K562 (cell line): ENCODE results near the gene DCTD. TPM values are rescaled to one million over a fixed set of nuclear protein-coding genes. Genes with fewer than 3 reads are reported as not detected.

Experiments used
- C11orf30 ChIP-seq: fragments of 450-650 bp; IDR thresholded peaks from 2 replicates; pipeline ENCODE4 v1.6.1; 2016; ENCODE audit warnings: low read depth, mild to moderate bottlenecking
- CBX8 ChIP-seq: fragments of 200-600 bp; sonication (generic); IDR thresholded peaks from 2 replicates; pipeline ENCODE4 v1.6.1; 2012; ENCODE audit warnings: borderline replicate concordance, mixed run types, low read depth, mild to moderate bottlenecking, moderate library complexity, mixed read lengths, low read length, control low read depth, inconsistent platforms; ENCODE audit not compliant: poor library complexity, severe bottlenecking; ENCODE audit errors: extremely low read depth
- CREBBP ChIP-seq: IDR thresholded peaks from one replicate; pipeline ENCODE4 v1.6.1; 2012; ENCODE audit warnings: low read depth, mild to moderate bottlenecking, control low read depth, inconsistent platforms, low read length
- FUS ChIP-seq: fragments of 200-400 bp; formaldehyde crosslinking; optimal IDR thresholded peaks from 2 replicates; pipeline ENCODE3; 2017; ENCODE audit warnings: low read depth, low read length
- JUN ChIP-seq, 2 experiments: sonication (generic) in 1 of 2; formaldehyde crosslinking in 1 of 2; IDR thresholded peaks; 2 replicates each; pipeline versions ENCODE4 v1.6.1 to v1.8.0; 2012 to 2022; ENCODE audit warnings: borderline replicate concordance in 2 of 2, mild to moderate bottlenecking in 2 of 2, improper control_type of control experiment in 1 of 2, low read depth in 1 of 2, low read length in 1 of 2, missing genetic modification reagents in 1 of 2
- MCM2 ChIP-seq: fragments of 450-650 bp; IDR thresholded peaks from 2 replicates; pipeline ENCODE4 v1.6.1; 2017; ENCODE audit warnings: low read depth, mild to moderate bottlenecking
- ZNF232 ChIP-seq: sonication (generic); formaldehyde crosslinking; IDR thresholded peaks from 2 replicates; pipeline ENCODE4 v1.8.0; 2022; ENCODE audit warnings: mild to moderate bottlenecking, missing genetic modification reagents
- ZNF507 ChIP-seq: conservative IDR thresholded peaks from 2 replicates; pipeline ENCODE4 v1.6.1; 2017; ENCODE audit warnings: missing genetic modification characterization, missing compliant biosample characterization
- polyA plus RNA-seq, 8 experiments: library from polyadenylated mRNA; depleted of rRNA in 4 of 8; stranded (reverse) in 5 of 8; unstranded in 3 of 8; fragments of >200 nt; fragmentation: Nextera tagmentation in 2 of 8; fragmentation: Illumina TruSeq in 1 of 8; extraction: Ambion mirVana in 2 of 8; extraction: Trizol in 1 of 8; gene quantifications; 2 replicates each; pipeline versions ENCODE4 v1.2.1 to v1.2.3, GENCODE V29; 2011 to 2014; ENCODE audit warnings: inconsistent platforms in 1 of 8, missing spikeins in 1 of 8
- total RNA-seq, 7 experiments: library from RNA; depleted of rRNA in 6 of 7; stranded (reverse); fragments of >200 nt in 6 of 7; fragmentation: Illumina TruSeq in 2 of 7; extraction: Trizol in 2 of 7; gene quantifications; 2 replicates each; pipeline versions ENCODE4 v1.2.1 to v1.2.3, GENCODE V29; 2011 to 2021; ENCODE audit warnings: low replicate concordance in 1 of 7
- TF ChIP-seq, protein P1 (sequence below): fragments of 200-600 bp; sonication (generic); IDR thresholded peaks from one replicate; pipeline ENCODE4 v1.6.1; 2012; ENCODE audit warnings: mild to moderate bottlenecking, low read depth, low read length, inconsistent platforms
- TF ChIP-seq, protein P2 (sequence below): sonication (generic); formaldehyde crosslinking; IDR thresholded peaks from 2 replicates; pipeline ENCODE4 v1.8.1; 2023; ENCODE audit warnings: mild to moderate bottlenecking, missing genetic modification reagents
- TF ChIP-seq, protein P3 (sequence below): sonication (generic); formaldehyde crosslinking; IDR thresholded peaks from 2 replicates; pipeline ENCODE4 v1.9.0; 2022; ENCODE audit warnings: mild to moderate bottlenecking, missing genetic modification reagents
- TF ChIP-seq, protein P4 (sequence below): sonication (generic); formaldehyde crosslinking; IDR thresholded peaks from 2 replicates; pipeline ENCODE4 v1.8.1; 2023; ENCODE audit warnings: mild to moderate bottlenecking, missing genetic modification reagents

Gene DCTD
- total and polyA plus RNA-seq, 9 of the 15 experiments (the other 6 are each of a cell fraction or from before 2014, with no cell fraction given): 38.7 to 114 (median 76.5) TPM

DNA sequence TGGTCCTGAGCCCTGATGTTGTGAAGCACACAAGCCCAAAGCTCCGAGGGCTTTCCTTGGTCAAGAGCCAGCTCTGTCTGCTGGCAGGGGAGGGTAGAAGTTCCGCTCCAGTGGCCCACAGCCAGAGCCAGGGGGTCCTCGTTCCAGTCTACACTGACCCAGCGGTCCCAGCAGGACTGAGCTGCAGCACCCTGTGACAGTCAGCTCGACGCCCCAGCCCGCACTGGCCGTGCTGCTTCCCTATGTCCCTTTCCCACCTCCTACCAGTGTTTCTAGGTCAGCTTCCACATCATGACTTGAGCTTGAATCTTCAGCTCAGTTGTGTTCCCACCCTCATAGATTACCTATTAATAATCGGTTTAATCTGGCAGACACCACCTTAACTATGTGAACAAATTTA is 22.5 kb upstream of the DCTD start (continued):
- TF ChIP-seq, protein P1, sequence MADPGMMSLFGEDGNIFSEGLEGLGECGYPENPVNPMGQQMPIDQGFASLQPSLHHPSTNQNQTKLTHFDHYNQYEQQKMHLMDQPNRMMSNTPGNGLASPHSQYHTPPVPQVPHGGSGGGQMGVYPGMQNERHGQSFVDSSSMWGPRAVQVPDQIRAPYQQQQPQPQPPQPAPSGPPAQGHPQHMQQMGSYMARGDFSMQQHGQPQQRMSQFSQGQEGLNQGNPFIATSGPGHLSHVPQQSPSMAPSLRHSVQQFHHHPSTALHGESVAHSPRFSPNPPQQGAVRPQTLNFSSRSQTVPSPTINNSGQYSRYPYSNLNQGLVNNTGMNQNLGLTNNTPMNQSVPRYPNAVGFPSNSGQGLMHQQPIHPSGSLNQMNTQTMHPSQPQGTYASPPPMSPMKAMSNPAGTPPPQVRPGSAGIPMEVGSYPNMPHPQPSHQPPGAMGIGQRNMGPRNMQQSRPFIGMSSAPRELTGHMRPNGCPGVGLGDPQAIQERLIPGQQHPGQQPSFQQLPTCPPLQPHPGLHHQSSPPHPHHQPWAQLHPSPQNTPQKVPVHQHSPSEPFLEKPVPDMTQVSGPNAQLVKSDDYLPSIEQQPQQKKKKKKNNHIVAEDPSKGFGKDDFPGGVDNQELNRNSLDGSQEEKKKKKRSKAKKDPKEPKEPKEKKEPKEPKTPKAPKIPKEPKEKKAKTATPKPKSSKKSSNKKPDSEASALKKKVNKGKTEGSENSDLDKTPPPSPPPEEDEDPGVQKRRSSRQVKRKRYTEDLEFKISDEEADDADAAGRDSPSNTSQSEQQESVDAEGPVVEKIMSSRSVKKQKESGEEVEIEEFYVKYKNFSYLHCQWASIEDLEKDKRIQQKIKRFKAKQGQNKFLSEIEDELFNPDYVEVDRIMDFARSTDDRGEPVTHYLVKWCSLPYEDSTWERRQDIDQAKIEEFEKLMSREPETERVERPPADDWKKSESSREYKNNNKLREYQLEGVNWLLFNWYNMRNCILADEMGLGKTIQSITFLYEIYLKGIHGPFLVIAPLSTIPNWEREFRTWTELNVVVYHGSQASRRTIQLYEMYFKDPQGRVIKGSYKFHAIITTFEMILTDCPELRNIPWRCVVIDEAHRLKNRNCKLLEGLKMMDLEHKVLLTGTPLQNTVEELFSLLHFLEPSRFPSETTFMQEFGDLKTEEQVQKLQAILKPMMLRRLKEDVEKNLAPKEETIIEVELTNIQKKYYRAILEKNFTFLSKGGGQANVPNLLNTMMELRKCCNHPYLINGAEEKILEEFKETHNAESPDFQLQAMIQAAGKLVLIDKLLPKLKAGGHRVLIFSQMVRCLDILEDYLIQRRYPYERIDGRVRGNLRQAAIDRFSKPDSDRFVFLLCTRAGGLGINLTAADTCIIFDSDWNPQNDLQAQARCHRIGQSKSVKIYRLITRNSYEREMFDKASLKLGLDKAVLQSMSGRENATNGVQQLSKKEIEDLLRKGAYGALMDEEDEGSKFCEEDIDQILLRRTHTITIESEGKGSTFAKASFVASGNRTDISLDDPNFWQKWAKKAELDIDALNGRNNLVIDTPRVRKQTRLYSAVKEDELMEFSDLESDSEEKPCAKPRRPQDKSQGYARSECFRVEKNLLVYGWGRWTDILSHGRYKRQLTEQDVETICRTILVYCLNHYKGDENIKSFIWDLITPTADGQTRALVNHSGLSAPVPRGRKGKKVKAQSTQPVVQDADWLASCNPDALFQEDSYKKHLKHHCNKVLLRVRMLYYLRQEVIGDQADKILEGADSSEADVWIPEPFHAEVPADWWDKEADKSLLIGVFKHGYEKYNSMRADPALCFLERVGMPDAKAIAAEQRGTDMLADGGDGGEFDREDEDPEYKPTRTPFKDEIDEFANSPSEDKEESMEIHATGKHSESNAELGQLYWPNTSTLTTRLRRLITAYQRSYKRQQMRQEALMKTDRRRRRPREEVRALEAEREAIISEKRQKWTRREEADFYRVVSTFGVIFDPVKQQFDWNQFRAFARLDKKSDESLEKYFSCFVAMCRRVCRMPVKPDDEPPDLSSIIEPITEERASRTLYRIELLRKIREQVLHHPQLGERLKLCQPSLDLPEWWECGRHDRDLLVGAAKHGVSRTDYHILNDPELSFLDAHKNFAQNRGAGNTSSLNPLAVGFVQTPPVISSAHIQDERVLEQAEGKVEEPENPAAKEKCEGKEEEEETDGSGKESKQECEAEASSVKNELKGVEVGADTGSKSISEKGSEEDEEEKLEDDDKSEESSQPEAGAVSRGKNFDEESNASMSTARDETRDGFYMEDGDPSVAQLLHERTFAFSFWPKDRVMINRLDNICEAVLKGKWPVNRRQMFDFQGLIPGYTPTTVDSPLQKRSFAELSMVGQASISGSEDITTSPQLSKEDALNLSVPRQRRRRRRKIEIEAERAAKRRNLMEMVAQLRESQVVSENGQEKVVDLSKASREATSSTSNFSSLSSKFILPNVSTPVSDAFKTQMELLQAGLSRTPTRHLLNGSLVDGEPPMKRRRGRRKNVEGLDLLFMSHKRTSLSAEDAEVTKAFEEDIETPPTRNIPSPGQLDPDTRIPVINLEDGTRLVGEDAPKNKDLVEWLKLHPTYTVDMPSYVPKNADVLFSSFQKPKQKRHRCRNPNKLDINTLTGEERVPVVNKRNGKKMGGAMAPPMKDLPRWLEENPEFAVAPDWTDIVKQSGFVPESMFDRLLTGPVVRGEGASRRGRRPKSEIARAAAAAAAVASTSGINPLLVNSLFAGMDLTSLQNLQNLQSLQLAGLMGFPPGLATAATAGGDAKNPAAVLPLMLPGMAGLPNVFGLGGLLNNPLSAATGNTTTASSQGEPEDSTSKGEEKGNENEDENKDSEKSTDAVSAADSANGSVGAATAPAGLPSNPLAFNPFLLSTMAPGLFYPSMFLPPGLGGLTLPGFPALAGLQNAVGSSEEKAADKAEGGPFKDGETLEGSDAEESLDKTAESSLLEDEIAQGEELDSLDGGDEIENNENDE: no peak
- TF ChIP-seq, protein P2, sequence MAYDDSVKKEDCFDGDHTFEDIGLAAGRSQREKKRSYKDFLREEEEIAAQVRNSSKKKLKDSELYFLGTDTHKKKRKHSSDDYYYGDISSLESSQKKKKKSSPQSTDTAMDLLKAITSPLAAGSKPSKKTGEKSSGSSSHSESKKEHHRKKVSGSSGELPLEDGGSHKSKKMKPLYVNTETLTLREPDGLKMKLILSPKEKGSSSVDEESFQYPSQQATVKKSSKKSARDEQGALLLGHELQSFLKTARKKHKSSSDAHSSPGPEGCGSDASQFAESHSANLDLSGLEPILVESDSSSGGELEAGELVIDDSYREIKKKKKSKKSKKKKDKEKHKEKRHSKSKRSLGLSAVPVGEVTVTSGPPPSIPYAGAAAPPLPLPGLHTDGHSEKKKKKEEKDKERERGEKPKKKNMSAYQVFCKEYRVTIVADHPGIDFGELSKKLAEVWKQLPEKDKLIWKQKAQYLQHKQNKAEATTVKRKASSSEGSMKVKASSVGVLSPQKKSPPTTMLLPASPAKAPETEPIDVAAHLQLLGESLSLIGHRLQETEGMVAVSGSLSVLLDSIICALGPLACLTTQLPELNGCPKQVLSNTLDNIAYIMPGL (CRISPR knock-in tag): no peak
- TF ChIP-seq ZNF507 (tag) (no peak), C11orf30 (no peak), CBX8 (no peak), JUN (IDR thresholded peaks at IDR 0.05; ENCODE audit: borderline replicate concordance, low read depth, low read length) (no peak), JUN (CRISPR knock-in tag; IDR thresholded peaks at IDR 0.05; ENCODE audit: borderline replicate concordance) (no peak), ZNF232 (CRISPR knock-in tag) (no peak), CREBBP (no peak), MCM2 (no peak), FUS (no peak)
- TF ChIP-seq, protein P3, sequence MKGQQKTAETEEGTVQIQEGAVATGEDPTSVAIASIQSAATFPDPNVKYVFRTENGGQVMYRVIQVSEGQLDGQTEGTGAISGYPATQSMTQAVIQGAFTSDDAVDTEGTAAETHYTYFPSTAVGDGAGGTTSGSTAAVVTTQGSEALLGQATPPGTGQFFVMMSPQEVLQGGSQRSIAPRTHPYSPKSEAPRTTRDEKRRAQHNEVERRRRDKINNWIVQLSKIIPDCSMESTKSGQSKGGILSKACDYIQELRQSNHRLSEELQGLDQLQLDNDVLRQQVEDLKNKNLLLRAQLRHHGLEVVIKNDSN (CRISPR knock-in tag): no peak
- TF ChIP-seq, protein P4, sequence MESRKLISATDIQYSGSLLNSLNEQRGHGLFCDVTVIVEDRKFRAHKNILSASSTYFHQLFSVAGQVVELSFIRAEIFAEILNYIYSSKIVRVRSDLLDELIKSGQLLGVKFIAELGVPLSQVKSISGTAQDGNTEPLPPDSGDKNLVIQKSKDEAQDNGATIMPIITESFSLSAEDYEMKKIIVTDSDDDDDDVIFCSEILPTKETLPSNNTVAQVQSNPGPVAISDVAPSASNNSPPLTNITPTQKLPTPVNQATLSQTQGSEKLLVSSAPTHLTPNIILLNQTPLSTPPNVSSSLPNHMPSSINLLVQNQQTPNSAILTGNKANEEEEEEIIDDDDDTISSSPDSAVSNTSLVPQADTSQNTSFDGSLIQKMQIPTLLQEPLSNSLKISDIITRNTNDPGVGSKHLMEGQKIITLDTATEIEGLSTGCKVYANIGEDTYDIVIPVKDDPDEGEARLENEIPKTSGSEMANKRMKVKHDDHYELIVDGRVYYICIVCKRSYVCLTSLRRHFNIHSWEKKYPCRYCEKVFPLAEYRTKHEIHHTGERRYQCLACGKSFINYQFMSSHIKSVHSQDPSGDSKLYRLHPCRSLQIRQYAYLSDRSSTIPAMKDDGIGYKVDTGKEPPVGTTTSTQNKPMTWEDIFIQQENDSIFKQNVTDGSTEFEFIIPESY: no peak
